H1 (cell line): ENCODE results near the gene RFC3. TPM values are rescaled to one million over a fixed set of nuclear protein-coding genes. Genes with fewer than 3 reads are reported as not detected.

Experiments
- CTCF ChIA-PET: fragments of 300-600 bp; sonication (Branson Sonifier 250); formaldehyde crosslinking; loops from one replicate; lab custom pipeline; 2021; ENCODE audit not compliant: partially characterized antibody; lab: Charles Lee
- POLR2A ChIA-PET: fragments of 300-600 bp; sonication (Branson Sonifier 250); formaldehyde crosslinking; loops from one replicate; lab custom pipeline; 2021; ENCODE audit warnings: inconsistent platforms; ENCODE audit not compliant: partially characterized antibody; lab: Charles Lee
- DNase-seq, 2 experiments: peaks; one replicate each; pipeline versions ENCODE4 v3.0.0 to v3.0.0-alpha.2; 2010 to 2022; ENCODE audit warnings: low spot score in 2 of 2, low read depth in 1 of 2, mixed read lengths in 1 of 2
- FAIRE-seq: peaks from 2 replicates; lab custom pipeline; 2011; peaks lifted over from hg19 to GRCh38; lab: Jason Lieb, UNC
- H2AFZ ChIP-seq: 2 replicates; pipeline ENCODE4 v1.8.1; 2012; ENCODE audit warnings: low read length, inconsistent platforms
- H2AK5ac ChIP-seq: 2 replicates; pipeline ENCODE4 v1.6.1; 2013; ENCODE audit warnings: low read depth, low read length
- H2BK120ac ChIP-seq: replicated peaks from 2 replicates; pipeline ENCODE3; 2013; ENCODE audit warnings: low read depth, low read length, inconsistent platforms
- H2BK12ac ChIP-seq: 2 replicates; pipeline ENCODE4 v1.6.1; 2013; ENCODE audit warnings: low read depth, low read length
- H2BK15ac ChIP-seq: 2 replicates; pipeline ENCODE4 v1.6.1; 2013; ENCODE audit warnings: low read length
- H2BK20ac ChIP-seq: 2 replicates; pipeline ENCODE4 v1.6.1; 2013; ENCODE audit warnings: low read length
- H2BK5ac ChIP-seq: 2 replicates; pipeline ENCODE4 v1.6.1; 2013; ENCODE audit warnings: low read depth, low read length
- H3K14ac ChIP-seq: 2 replicates; pipeline ENCODE4 v1.6.1; 2013; ENCODE audit warnings: inconsistent platforms; ENCODE audit not compliant: insufficient read length
- H3K18ac ChIP-seq: 2 replicates; pipeline ENCODE4 v1.6.1; 2013; ENCODE audit warnings: low read length; ENCODE audit errors: extremely low read depth
- H3K23ac ChIP-seq: 2 replicates; pipeline ENCODE4 v1.6.1; 2013; ENCODE audit warnings: inconsistent platforms; ENCODE audit not compliant: insufficient read length
- H3K23me2 ChIP-seq: 2 replicates; pipeline ENCODE4 v1.6.1; 2013; ENCODE audit warnings: low read depth, low read length
- H3K27ac ChIP-seq: 2 replicates; pipeline ENCODE4 v1.6.1; 2011; ENCODE audit warnings: low read depth, low read length, inconsistent platforms
- H3K27me3 ChIP-seq, 4 experiments: replicated peaks in 1 of 4; 1 replicate in 1 of 4; 2 replicates in 3 of 4; pipeline versions ENCODE4 v1.6.1 to v1.8.1; 2011 to 2013; ENCODE audit warnings: low read length in 3 of 4, mild to moderate bottlenecking in 3 of 4, inconsistent platforms in 2 of 4, mixed read lengths in 2 of 4, moderate library complexity in 1 of 4; ENCODE audit not compliant: control insufficient read depth in 3 of 4, insufficient read depth in 3 of 4; ENCODE audit errors: extremely low read depth in 1 of 4
- H3K36me3 ChIP-seq, 4 experiments: 2 replicates each; pipeline versions ENCODE4 v1.6.1 to v1.8.1; 2011 to 2013; ENCODE audit warnings: mild to moderate bottlenecking in 4 of 4, low read length in 3 of 4, moderate library complexity in 2 of 4, control low read depth in 1 of 4, inconsistent platforms in 1 of 4; ENCODE audit not compliant: insufficient read depth in 4 of 4, control insufficient read depth in 2 of 4
- H3K4ac ChIP-seq: replicated peaks from 2 replicates; pipeline ENCODE3; 2013; ENCODE audit warnings: low read length, low read depth, mixed read lengths, inconsistent platforms; ENCODE audit not compliant: insufficient read length
- H3K4me1 ChIP-seq, 4 experiments: replicated peaks in 1 of 4; 1 replicate in 1 of 4; 2 replicates in 3 of 4; pipeline versions ENCODE4 v1.6.1 to v1.8.1; 2011 to 2013; ENCODE audit warnings: low read length in 3 of 4, inconsistent platforms in 2 of 4, mixed read lengths in 1 of 4; ENCODE audit not compliant: insufficient read depth in 4 of 4, control insufficient read depth in 3 of 4
- H3K4me2 ChIP-seq, 2 experiments: 2 replicates each; pipeline versions ENCODE4 v1.6.1 to v1.8.1; 2011 to 2013; ENCODE audit warnings: low read depth in 2 of 2, low read length in 2 of 2, control low read depth in 1 of 2, inconsistent platforms in 1 of 2, mild to moderate bottlenecking in 1 of 2; ENCODE audit not compliant: insufficient read depth in 1 of 2
- H3K4me3 ChIP-seq, 4 experiments: fragments of 200-600, 300-600 bp in 1 of 4; sonication (generic), shearing (Covaris generic), sonication (Bioruptor Twin) in 1 of 4; 2 replicates each; pipeline versions ENCODE4 v1.5.1 to v1.8.1; 2011 to 2016; ENCODE audit warnings: low read length in 4 of 4, low read depth in 3 of 4, control low read depth in 2 of 4, inconsistent platforms in 2 of 4, mild to moderate bottlenecking in 2 of 4, mixed read lengths in 1 of 4, moderate library complexity in 1 of 4; ENCODE audit not compliant: insufficient read depth in 2 of 4; ENCODE audit errors: extremely low read depth in 1 of 4
- H3K56ac ChIP-seq: replicated peaks from 2 replicates; pipeline ENCODE3; 2013; ENCODE audit warnings: low read depth, mild to moderate bottlenecking, mixed read lengths, low read length, inconsistent platforms; ENCODE audit not compliant: insufficient read length
- H3K79me1 ChIP-seq: 2 replicates; pipeline ENCODE4 v1.6.1; 2013; ENCODE audit warnings: low read depth, low read length, control low read depth
- H3K79me2 ChIP-seq, 2 experiments: 2 replicates each; pipeline versions ENCODE4 v1.6.1 to v1.8.1; 2012 to 2013; ENCODE audit warnings: low read length in 2 of 2, mild to moderate bottlenecking in 2 of 2, inconsistent platforms in 1 of 2; ENCODE audit not compliant: insufficient read depth in 2 of 2, control insufficient read depth in 1 of 2
- H3K9ac ChIP-seq, 4 experiments: replicated peaks in 1 of 4; 1 replicate in 1 of 4; 2 replicates in 3 of 4; pipeline versions ENCODE4 v1.6.1 to v1.8.1; 2011 to 2013; ENCODE audit warnings: low read depth in 3 of 4, low read length in 3 of 4, control low read depth in 2 of 4, mild to moderate bottlenecking in 2 of 4, moderate library complexity in 2 of 4, inconsistent platforms in 1 of 4; ENCODE audit errors: extremely low read depth in 1 of 4
- H3K9me3 ChIP-seq, 2 experiments: 2 replicates each; pipeline versions ENCODE4 v1.6.1 to v1.8.1; 2012 to 2013; ENCODE audit warnings: mild to moderate bottlenecking in 2 of 2, moderate library complexity in 2 of 2, control low read depth in 1 of 2, inconsistent platforms in 1 of 2, low read depth in 1 of 2, low read length in 1 of 2, mixed read lengths in 1 of 2; ENCODE audit not compliant: insufficient read depth in 2 of 2
- H4K20me1 ChIP-seq, 2 experiments: replicated peaks in 1 of 2; 2 replicates each; pipeline versions ENCODE3 to v1.8.1; 2011 to 2013; ENCODE audit warnings: inconsistent platforms in 2 of 2, low read length in 2 of 2, mild to moderate bottlenecking in 1 of 2; ENCODE audit not compliant: insufficient read depth in 2 of 2, control insufficient read depth in 1 of 2
- H4K5ac ChIP-seq: 2 replicates; pipeline ENCODE4 v1.6.1; 2013; ENCODE audit warnings: low read length, low read depth, mixed read lengths, inconsistent platforms; ENCODE audit not compliant: insufficient read length
- H4K8ac ChIP-seq: 2 replicates; pipeline ENCODE4 v1.8.0; 2013; ENCODE audit warnings: mild to moderate bottlenecking, moderate library complexity, low read length, inconsistent platforms; ENCODE audit not compliant: insufficient read depth; ENCODE audit errors: extremely low read depth
- H4K91ac ChIP-seq: replicated peaks from 2 replicates; pipeline ENCODE3; 2013; ENCODE audit warnings: low read length, mixed read lengths, inconsistent platforms; ENCODE audit not compliant: insufficient read length
- RBBP5 ChIP-seq: IDR thresholded peaks from 2 replicates; pipeline ENCODE4 v1.7.1; 2012; ENCODE audit warnings: low read depth, mild to moderate bottlenecking, inconsistent platforms, low read length, moderate library complexity, borderline replicate concordance
- WGBS, 2 experiments: shearing (Covaris generic) in 1 of 2; methylation state at CpG; one replicate each; pipeline versions ENCODE4 v1.1.6 to v1.1.7; 2013 to 2015; ENCODE audit warnings: low lambda C conversion rate in 2 of 2, mixed read lengths in 2 of 2, inconsistent platforms in 1 of 2, low coverage in 1 of 2, missing lambda C conversion rate in 1 of 2; ENCODE audit not compliant: insufficient replicate concordance in 2 of 2, insufficient coverage in 1 of 2, insufficient read length in 1 of 2; ENCODE audit errors: extremely low coverage in 1 of 2, missing lambda C conversion rate in 1 of 2; 5-methylcytosine and 5-hydroxymethylcytosine counted together
- polyA plus RNA-seq, 7 experiments: library from polyadenylated mRNA; depleted of rRNA in 3 of 7; stranded (reverse) in 5 of 7; unstranded in 2 of 7; fragments of >200 nt in 5 of 7; fragments of 200-250 nt in 2 of 7; gene quantifications; 1 replicate in 5 of 7; 2 replicates in 1 of 7; 4 replicates in 1 of 7; pipeline versions ENCODE4 v1.2.1 to v1.2.3, GENCODE V29; 2011 to 2013; ENCODE audit warnings: missing spikeins in 2 of 7, mixed read lengths in 2 of 7
- total RNA-seq: library from RNA; stranded (reverse); fragmentation: NEBNext Ultra II Directional; extraction: Animal tissue kit (Norgen Biotek cat#: 25700); gene quantifications from 2 replicates; pipeline ENCODE4 v1.2.1, GENCODE V29; 2021

Gene RFC3
- total and polyA plus RNA-seq, 2 of the 8 experiments (the other 6 are each of a cell fraction or from before 2014, with no cell fraction given): 26.4 to 45.6 TPM

GRCh38 chr13:33789739-33790138 lies 28.2 kb upstream of the RFC3 start:
- ChIA-PET POLR2A (interaction anchor here (1.2 kb wide), 1 partner anchor 28 kb away, joined by 3 read pairs; the partner anchor contains the start of gene RFC3), CTCF (interaction anchor here (1.4 kb wide), 1 partner anchor 11 kb away, joined by 3 read pairs; no protein-coding TSS in a partner anchor)
- no peaks in the 10 kb centered on the region for H3K79me2 ChIP-seq
- H2AFZ ChIP-seq: no peak overlapping the region
- WGBS, 2 experiments: 59% methylated on average over 4 of the region's 4 CpGs; no CpG with 5 or more reads in 1 of the 2 experiments
- no peak overlapping the region for H4K8ac ChIP-seq
- no peaks in the 10 kb centered on the region for H3K36me3 ChIP-seq
- DNase-seq (no peak), FAIRE-seq (no peak)
- no peak overlapping the region for H3K56ac ChIP-seq
- peaks cover 0 to 1% of the 10 kb centered on the region in 2 experiments; a peak in 1 of 4 replicates for H3K9me3 ChIP-seq
- H2BK12ac ChIP-seq: no peak overlapping the region
- H3K23me2 ChIP-seq: no peaks in the 10 kb centered on the region
- H2BK15ac ChIP-seq: no peak overlapping the region
- no peak overlapping the region for H2BK20ac ChIP-seq
- H3K27ac ChIP-seq: no peak overlapping the region
- no peak overlapping the region for H4K91ac ChIP-seq
- no peak overlapping the region for H3K4ac ChIP-seq
- no peak overlapping the region for H4K5ac ChIP-seq
- no peaks in the 10 kb centered on the region for H3K27me3 ChIP-seq
- no peaks in the 10 kb centered on the region for H3K4me1 ChIP-seq
- no peak overlapping the region for H3K14ac ChIP-seq
- no peak overlapping the region for H3K18ac ChIP-seq
- H3K23ac ChIP-seq: no peak overlapping the region
- H2BK120ac ChIP-seq: no peak overlapping the region
- H2BK5ac ChIP-seq: no peak overlapping the region
- no peak overlapping the region for H2AK5ac ChIP-seq
- no peak for TF ChIP-seq RBBP5
- H3K9ac ChIP-seq: no peak overlapping the region
- H3K79me1 ChIP-seq: no peaks in the 10 kb centered on the region
- H3K4me3 ChIP-seq: no peak overlapping the region
- no peaks in the 10 kb centered on the region for H4K20me1 ChIP-seq
- no peak overlapping the region for H3K4me2 ChIP-seq
